ENCODE data around the gene ST3GAL2. TPM values are rescaled to one million over a fixed set of nuclear protein-coding genes. Genes with fewer than 3 reads are reported as not detected.

Gene ST3GAL2
- total and polyA plus RNA-seq, 2 of the 4 experiments (the other 2 are of a cell fraction) = 17.4 to 17.7 TPM

DNA sequence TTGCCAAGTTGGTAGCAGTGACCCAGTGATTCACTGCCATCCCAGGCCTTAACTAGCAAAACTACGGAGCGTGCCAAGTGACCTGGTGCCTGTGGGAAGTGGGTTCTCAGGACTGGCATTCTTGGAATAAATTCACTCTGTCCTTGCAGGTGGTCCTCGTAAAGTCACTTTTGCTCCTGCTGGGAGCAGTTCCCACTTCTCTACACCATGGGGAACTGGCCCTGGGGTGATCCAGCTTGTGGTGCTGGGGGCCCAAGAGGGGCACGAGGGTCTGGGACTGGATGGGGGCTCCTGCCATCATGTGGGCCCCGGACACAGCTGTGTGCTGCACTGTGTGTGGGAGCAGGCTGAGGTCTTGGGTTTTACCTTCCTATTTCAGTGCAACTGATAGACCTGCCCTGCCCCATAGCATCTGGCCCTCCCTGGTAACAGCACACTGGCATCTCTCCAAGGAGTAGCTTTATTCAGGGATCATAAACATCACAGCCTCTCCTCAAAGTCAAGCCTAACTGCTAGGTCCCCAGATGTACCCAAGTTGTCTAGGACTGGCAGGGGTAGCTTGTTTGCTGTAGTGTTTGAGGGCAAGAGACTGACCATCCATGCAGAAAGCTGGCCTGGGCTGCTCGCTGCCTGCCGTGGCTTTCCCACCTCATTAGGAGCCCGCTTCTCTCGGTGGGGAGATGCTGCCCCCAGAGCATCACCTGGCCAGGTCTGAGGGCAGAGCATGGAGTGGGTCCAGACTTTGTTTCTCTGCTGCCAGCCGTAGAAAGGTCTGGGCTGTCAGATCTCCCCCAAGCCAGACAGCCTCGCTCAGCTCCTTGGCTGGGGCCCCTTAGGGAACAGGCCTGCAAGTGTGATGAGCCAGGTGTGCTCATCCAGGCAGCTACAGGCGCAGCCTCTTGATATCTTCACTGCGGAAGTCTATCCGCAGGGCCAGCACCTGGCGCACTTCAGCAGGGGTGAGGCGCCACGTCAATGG lies 41.5 kb upstream of the ST3GAL2 start:
- no peaks in the 10 kb centered on the region for H3K9me3 ChIP-seq (ENCODE audit: control insufficient read depth, insufficient read depth, low read length)
- no peak overlapping the region for H3K27ac ChIP-seq (ENCODE audit: insufficient read depth, low read length)
- no peak overlapping the region for H2AFZ ChIP-seq (replicated peaks; ENCODE audit: low read length, poor library complexity)
- no peak overlapping the region for H3K23ac ChIP-seq (ENCODE audit: low read depth, low read length)
- H3K9me1 ChIP-seq (ENCODE audit: insufficient read depth, low read length) = peaks cover 27% of the 10 kb centered on the region
- H2BK15ac ChIP-seq (ENCODE audit: low read depth, low read length) = no peak overlapping the region
- H2BK5ac ChIP-seq (ENCODE audit: low read depth, low read length, poor library complexity, severe bottlenecking) = no peak overlapping the region
- H4K8ac ChIP-seq (ENCODE audit: low read depth in 2 of 2, low read length in 2 of 2) = no peak overlapping the region
- H3K4me2 ChIP-seq (ENCODE audit: low read depth, low read length) = no peak overlapping the region
- DNase-seq (no peak), ATAC-seq (ENCODE audit: low read depth) (no peak)
- in situ Hi-C loops (cut with MboI; ENCODE audit: low sequenced_read_pairs) = no loop called here
- intact Hi-C loops (cut with micrococcal nuclease) = loop anchor here (5.0 kb wide), 1 partner anchor 98 kb away; no protein-coding TSS in a partner anchor
- H3K36me3 ChIP-seq (ENCODE audit: control insufficient read depth, insufficient read depth, low read length) = peaks cover 54% of the 10 kb centered on the region
- dilution Hi-C loops (cut with HindIII; ENCODE audit: low sequenced_read_pairs, unreplicated experiment) = no loop called here
- no peak overlapping the region for H3K56ac ChIP-seq (ENCODE audit: extremely low read depth, insufficient read depth, low read length)
- H2BK120ac ChIP-seq (ENCODE audit: low read depth, low read length) = no peak overlapping the region
- H3K79me1 ChIP-seq (ENCODE audit: low read depth in 1 of 2, low read length in 2 of 2) = peaks cover 0 to 7% of the 10 kb centered on the region in 2 experiments; a peak in 1 of 4 replicates
- no peak overlapping the region for H3K4ac ChIP-seq (ENCODE audit: low read depth, low read length)
- no peak overlapping the region for H3K18ac ChIP-seq (ENCODE audit: low read depth, low read length)
- H4K5ac ChIP-seq (ENCODE audit: low read depth, low read length) = no peak overlapping the region
- TSS peak; percentile 90 for BruUV-seq (replicated peaks)
- H3K4me1 ChIP-seq (ENCODE audit: control insufficient read depth, insufficient read depth, low read length) = peaks cover 15% of the 10 kb centered on the region
- H2BK20ac ChIP-seq (ENCODE audit: low read depth, low read length) = no peak overlapping the region
- ChIA-PET POLR2A (ENCODE audit: unreplicated experiment) (no interaction called here), CTCF (interaction anchor here (0.6 kb wide), 1 partner anchor 8 kb away, joined by 3 read pairs; no protein-coding TSS in a partner anchor)
- H3K9ac ChIP-seq (ENCODE audit: low read depth, low read length) = no peak overlapping the region
- H2AK5ac ChIP-seq (ENCODE audit: low read depth, low read length) = no peak overlapping the region
- WGBS, 2 experiments (ENCODE audit: extremely low coverage in 2 of 2, insufficient read length in 1 of 2) = 92% methylated on average over 11 of the region's 17 CpGs; no CpG with 5 or more reads in 1 of the 2 experiments
- H3K4me3 ChIP-seq (ENCODE audit: insufficient read depth, low read depth, low read length) = no peak overlapping the region
- no peak overlapping the region for H4K91ac ChIP-seq (ENCODE audit: insufficient read depth, low read depth, low read length)
- H3K27me3 ChIP-seq (ENCODE audit: control insufficient read depth, insufficient read depth, low read length) = no peaks in the 10 kb centered on the region
- H3K14ac ChIP-seq (replicated peaks; ENCODE audit: low read depth, low read length) = no peak overlapping the region
- no peak overlapping the region for H2AK9ac ChIP-seq (replicated peaks; ENCODE audit: low read depth, low read length, poor library complexity)
- no peaks in the 10 kb centered on the region for H4K20me1 ChIP-seq (ENCODE audit: insufficient read depth, low read length)
- TF ChIP-seq CHD1 (IDR thresholded peaks at IDR 0.05; ENCODE audit: low read depth, low read length) = no peak
- no peak for TF ChIP-seq POLR2A (IDR thresholded peaks at IDR 0.05; ENCODE audit: low read depth, low read length)
- no peak for TF ChIP-seq BHLHE40 (IDR thresholded peaks at IDR 0.05; ENCODE audit: low read depth, low read length)
- no peak for TF ChIP-seq CEBPB (IDR thresholded peaks at IDR 0.05; ENCODE audit: low read depth, low read length)
- TF ChIP-seq MAZ (IDR thresholded peaks at IDR 0.05; ENCODE audit: borderline replicate concordance, low read depth, low read length) = no peak
- TF ChIP-seq, protein P1, sequence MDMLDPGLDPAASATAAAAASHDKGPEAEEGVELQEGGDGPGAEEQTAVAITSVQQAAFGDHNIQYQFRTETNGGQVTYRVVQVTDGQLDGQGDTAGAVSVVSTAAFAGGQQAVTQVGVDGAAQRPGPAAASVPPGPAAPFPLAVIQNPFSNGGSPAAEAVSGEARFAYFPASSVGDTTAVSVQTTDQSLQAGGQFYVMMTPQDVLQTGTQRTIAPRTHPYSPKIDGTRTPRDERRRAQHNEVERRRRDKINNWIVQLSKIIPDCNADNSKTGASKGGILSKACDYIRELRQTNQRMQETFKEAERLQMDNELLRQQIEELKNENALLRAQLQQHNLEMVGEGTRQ (IDR thresholded peaks at IDR 0.05; ENCODE audit: low read depth, low read length) = no peak
- no peak for TF ChIP-seq RAD21 (IDR thresholded peaks at IDR 0.05; ENCODE audit: low read length)
- TF ChIP-seq, protein P2, sequence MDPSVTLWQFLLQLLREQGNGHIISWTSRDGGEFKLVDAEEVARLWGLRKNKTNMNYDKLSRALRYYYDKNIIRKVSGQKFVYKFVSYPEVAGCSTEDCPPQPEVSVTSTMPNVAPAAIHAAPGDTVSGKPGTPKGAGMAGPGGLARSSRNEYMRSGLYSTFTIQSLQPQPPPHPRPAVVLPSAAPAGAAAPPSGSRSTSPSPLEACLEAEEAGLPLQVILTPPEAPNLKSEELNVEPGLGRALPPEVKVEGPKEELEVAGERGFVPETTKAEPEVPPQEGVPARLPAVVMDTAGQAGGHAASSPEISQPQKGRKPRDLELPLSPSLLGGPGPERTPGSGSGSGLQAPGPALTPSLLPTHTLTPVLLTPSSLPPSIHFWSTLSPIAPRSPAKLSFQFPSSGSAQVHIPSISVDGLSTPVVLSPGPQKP (IDR thresholded peaks at IDR 0.05; ENCODE audit: borderline replicate concordance, low read depth, low read length) = no peak
- no peak for TF ChIP-seq SMC3 (IDR thresholded peaks at IDR 0.05; ENCODE audit: low read depth, low read length)
- TF ChIP-seq FOS (IDR thresholded peaks at IDR 0.05; ENCODE audit: low read depth, low read length) = no peak
- TF ChIP-seq, protein P3, sequence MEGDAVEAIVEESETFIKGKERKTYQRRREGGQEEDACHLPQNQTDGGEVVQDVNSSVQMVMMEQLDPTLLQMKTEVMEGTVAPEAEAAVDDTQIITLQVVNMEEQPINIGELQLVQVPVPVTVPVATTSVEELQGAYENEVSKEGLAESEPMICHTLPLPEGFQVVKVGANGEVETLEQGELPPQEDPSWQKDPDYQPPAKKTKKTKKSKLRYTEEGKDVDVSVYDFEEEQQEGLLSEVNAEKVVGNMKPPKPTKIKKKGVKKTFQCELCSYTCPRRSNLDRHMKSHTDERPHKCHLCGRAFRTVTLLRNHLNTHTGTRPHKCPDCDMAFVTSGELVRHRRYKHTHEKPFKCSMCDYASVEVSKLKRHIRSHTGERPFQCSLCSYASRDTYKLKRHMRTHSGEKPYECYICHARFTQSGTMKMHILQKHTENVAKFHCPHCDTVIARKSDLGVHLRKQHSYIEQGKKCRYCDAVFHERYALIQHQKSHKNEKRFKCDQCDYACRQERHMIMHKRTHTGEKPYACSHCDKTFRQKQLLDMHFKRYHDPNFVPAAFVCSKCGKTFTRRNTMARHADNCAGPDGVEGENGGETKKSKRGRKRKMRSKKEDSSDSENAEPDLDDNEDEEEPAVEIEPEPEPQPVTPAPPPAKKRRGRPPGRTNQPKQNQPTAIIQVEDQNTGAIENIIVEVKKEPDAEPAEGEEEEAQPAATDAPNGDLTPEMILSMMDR (conservative IDR thresholded peaks at IDR 0.05; ENCODE audit: low read depth, low read length) = no peak
- TF ChIP-seq MXI1 (IDR thresholded peaks at IDR 0.05; ENCODE audit: borderline replicate concordance, low read depth, low read length) = no peak
- TF ChIP-seq MAFK (IDR thresholded peaks at IDR 0.05; ENCODE audit: low read depth, low read length) = no peak
- TF ChIP-seq NFE2L2 (IDR thresholded peaks at IDR 0.05; ENCODE audit: low read depth, low read length) = no peak

Measured in IMR-90 (cell line).